ENCODE results near the gene CCL3.
"Not testable (repeated sequence)": the region's sequence is repeated elsewhere in the genome, so short reads cannot be mapped to it uniquely, and the experiment has no call there.

- TF ChIP-seq, protein P1, sequence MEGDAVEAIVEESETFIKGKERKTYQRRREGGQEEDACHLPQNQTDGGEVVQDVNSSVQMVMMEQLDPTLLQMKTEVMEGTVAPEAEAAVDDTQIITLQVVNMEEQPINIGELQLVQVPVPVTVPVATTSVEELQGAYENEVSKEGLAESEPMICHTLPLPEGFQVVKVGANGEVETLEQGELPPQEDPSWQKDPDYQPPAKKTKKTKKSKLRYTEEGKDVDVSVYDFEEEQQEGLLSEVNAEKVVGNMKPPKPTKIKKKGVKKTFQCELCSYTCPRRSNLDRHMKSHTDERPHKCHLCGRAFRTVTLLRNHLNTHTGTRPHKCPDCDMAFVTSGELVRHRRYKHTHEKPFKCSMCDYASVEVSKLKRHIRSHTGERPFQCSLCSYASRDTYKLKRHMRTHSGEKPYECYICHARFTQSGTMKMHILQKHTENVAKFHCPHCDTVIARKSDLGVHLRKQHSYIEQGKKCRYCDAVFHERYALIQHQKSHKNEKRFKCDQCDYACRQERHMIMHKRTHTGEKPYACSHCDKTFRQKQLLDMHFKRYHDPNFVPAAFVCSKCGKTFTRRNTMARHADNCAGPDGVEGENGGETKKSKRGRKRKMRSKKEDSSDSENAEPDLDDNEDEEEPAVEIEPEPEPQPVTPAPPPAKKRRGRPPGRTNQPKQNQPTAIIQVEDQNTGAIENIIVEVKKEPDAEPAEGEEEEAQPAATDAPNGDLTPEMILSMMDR (conservative IDR thresholded peaks at IDR 0.05; ENCODE audit: low read depth, low read length): not testable (repeated sequence)
- TF ChIP-seq EZH2phosphoT487 (IDR thresholded peaks at IDR 0.05; ENCODE audit: borderline replicate concordance, low read length); EZH2 (IDR thresholded peaks at IDR 0.05; ENCODE audit: low read length, unreplicated experiment): not testable (repeated sequence)
Measured at GRCh38 chr17:36121099-36121498, 31.2 kb upstream of the CCL3 start.

Data from PC-3 (cell line).